Rectal smooth muscle tissue (tissue), 1 donor: ENCODE data around the gene RNU5D-1.

Source experiments
- H3K27ac ChIP-seq: one replicate; pipeline ENCODE4 v1.7.0; 2013; ENCODE audit warnings: low read depth, low read length, inconsistent platforms
- H3K27me3 ChIP-seq: one replicate; pipeline ENCODE4 v1.7.0; 2013; ENCODE audit warnings: low read length; ENCODE audit not compliant: control insufficient read depth, insufficient read depth
- H3K36me3 ChIP-seq: one replicate; pipeline ENCODE4 v1.7.0; 2013; ENCODE audit warnings: low read length; ENCODE audit not compliant: control insufficient read depth, insufficient read depth
- H3K4me1 ChIP-seq: one replicate; pipeline ENCODE4 v1.7.0; 2013; ENCODE audit warnings: low read length; ENCODE audit not compliant: control insufficient read depth, insufficient read depth
- H3K4me3 ChIP-seq: one replicate; pipeline ENCODE4 v1.7.0; 2013; ENCODE audit warnings: low read length
- H3K9ac ChIP-seq: one replicate; pipeline ENCODE4 v1.7.0; 2013; ENCODE audit warnings: low read length

Gene RNU5D-1

GRCh38 chr1:44688760-44689446 is 42.1 kb downstream of the RNU5D-1 start:
- no peak overlapping the region for H3K9ac ChIP-seq
- no peak overlapping the region for H3K4me3 ChIP-seq
- H3K4me1 ChIP-seq = no peaks in the 10 kb centered on the region
- H3K27me3 ChIP-seq = no peaks in the 10 kb centered on the region
- H3K36me3 ChIP-seq = no peaks in the 10 kb centered on the region
- no peak overlapping the region for H3K27ac ChIP-seq

DNA sequence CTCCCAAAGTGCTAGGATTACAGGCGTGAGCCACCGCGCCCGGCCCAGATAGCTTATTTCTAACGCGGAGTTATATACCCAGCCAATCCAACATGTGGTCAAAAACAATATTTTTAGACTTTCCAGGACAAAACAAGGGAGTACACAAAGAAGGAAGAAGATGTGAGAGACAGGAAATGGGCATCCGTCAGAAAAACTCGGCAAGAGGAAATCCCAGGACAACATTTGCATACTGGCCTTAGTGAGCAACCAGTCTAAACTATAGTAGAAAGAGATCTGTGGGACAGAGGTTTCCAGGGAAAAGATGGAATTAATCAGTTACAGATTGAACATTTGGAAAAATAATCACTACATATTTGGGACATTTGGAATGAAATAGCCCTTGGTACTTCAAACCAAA is 45.1 kb downstream of the RNU5D-1 start:
- Histone ChIP-seq H3K9ac (no peak overlapping the region), H3K27me3 (no peaks in the 10 kb centered on the region), H3K4me3 (no peak overlapping the region), H3K27ac (no peak overlapping the region), H3K4me1 (no peaks in the 10 kb centered on the region), H3K36me3 (no peaks in the 10 kb centered on the region)

GRCh38 chr1:44685218-44685617 is 45.8 kb downstream of the RNU5D-1 start:
- H3K4me1 ChIP-seq = no peaks in the 10 kb centered on the region
- no peak overlapping the region for H3K9ac ChIP-seq
- H3K36me3 ChIP-seq = no peaks in the 10 kb centered on the region
- H3K27me3 ChIP-seq = no peaks in the 10 kb centered on the region
- H3K27ac ChIP-seq = no peak overlapping the region
- H3K4me3 ChIP-seq = no peak overlapping the region

DNA sequence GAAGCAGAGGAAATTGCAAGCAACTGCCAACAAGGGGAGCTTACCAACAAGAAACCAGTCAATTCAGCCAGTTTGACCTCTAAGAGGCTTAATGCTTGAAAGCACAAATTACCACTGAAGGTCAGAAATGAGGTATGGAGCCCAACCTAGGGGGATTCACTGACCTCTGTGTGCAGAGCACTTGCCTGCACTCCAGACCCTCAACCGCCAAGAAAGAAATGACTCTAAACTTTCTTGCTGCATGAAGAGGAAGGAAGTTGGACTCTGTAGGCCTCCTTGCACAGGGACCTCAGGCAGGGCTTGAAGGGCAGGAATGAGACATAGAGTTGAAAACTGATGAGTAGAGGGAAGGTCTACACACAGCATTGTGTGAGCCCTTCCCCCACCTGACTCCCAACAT is 46.4 kb downstream of the RNU5D-1 start:
- Histone ChIP-seq H3K4me1 (no peaks in the 10 kb centered on the region), H3K27me3 (no peaks in the 10 kb centered on the region), H3K36me3 (no peaks in the 10 kb centered on the region), H3K27ac (no peak overlapping the region), H3K9ac (no peak overlapping the region), H3K4me3 (no peak overlapping the region)

GRCh38 chr1:44682883-44683265 is 48.1 kb downstream of the RNU5D-1 start:
- H3K36me3 ChIP-seq = no peaks in the 10 kb centered on the region
- H3K27ac ChIP-seq = no peak overlapping the region
- H3K4me1 ChIP-seq = no peaks in the 10 kb centered on the region
- no peak overlapping the region for H3K4me3 ChIP-seq
- H3K27me3 ChIP-seq = no peaks in the 10 kb centered on the region
- H3K9ac ChIP-seq = no peak overlapping the region

DNA sequence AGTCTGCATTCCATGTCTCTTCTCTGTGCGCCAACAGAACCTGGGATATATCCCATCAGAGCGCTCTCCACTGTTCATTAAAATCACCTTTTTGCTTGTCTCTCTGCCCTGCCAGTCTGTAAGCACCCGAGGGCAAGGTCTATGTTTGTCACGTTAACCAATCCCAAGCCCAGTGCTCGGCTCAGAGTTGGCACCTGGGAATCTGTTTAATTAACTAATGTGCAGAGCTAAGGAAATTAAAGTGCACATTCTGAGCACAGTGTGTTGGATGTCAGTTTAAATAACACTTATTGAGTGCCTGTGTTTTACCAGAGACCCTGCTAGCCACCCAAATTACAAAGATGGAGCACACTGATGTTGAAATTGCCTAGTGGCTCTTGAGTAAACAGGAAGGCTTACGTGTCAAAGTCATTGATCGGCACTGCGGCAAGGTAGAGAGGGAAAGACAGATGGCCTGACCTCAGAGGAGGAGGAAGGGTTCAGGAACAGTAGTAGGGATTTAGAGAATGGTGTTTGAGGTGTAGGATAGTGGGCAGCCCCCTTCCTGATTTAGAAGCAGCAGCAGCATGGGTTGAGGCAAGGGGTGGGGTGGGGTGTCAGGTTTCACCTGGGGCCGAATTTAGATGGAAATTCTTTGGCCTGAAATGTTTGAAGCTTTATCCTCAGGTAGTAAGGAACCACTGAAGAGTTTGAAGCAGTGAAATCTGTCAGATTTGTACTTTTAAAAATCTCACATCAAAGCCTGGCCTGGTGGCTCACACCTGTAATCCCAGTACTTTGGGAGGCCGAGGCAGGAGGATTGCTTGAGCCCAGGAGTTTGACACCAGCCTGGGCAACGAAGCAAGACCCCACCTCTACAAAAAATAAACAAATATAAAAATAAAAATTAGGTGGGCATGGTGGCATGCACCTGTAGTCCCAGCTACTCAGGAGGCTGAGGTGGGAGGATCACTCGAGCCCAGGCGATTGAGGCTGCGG is 48.8 kb downstream of the RNU5D-1 start:
- Histone ChIP-seq H3K9ac (no peak overlapping the region), H3K27me3 (no peaks in the 10 kb centered on the region), H3K4me1 (no peaks in the 10 kb centered on the region), H3K27ac (no peak overlapping the region), H3K4me3 (no peak overlapping the region), H3K36me3 (no peaks in the 10 kb centered on the region)
